LNCaP clone FGC (cell line): ENCODE data around the gene MTFR1L.

Experiments
- DNase-seq: peaks from one replicate; pipeline ENCODE4 v3.0.0-alpha.2; 2011; ENCODE audit warnings: low read depth
- H3K4me3 ChIP-seq: 2 replicates; pipeline ENCODE4 v1.5.1; 2011; ENCODE audit warnings: mild to moderate bottlenecking, low read depth, low read length, control low read depth
- TF ChIP-seq, protein P1 (sequence below): IDR thresholded peaks from 2 replicates; pipeline ENCODE4 v1.5.1; 2012; ENCODE audit warnings: mild to moderate bottlenecking; ENCODE audit not compliant: control insufficient read depth, insufficient read depth; ENCODE audit errors: extremely low read depth

The MTFR1L gene

DNA sequence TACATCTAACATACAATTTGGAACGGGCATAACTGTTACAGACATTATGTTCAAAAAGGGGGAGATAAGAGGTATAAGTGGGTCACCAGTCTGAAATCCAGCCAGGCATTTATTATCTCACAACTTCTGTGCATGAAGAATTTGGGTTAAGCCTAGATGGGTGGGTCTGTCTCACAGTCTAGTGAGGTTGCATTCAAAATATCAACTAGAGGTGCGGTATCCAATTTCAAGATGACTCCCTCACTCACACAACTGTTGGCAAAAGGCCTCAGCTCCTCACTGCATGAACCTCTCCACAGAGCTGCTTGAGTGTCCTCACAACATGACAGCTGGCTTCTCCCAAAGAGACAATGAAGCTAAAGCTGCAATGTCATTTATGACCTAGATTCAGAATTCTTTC is 34.8 kb downstream of the MTFR1L start:
- H3K4me3 ChIP-seq: no peak overlapping the region
- TF ChIP-seq, protein P1, sequence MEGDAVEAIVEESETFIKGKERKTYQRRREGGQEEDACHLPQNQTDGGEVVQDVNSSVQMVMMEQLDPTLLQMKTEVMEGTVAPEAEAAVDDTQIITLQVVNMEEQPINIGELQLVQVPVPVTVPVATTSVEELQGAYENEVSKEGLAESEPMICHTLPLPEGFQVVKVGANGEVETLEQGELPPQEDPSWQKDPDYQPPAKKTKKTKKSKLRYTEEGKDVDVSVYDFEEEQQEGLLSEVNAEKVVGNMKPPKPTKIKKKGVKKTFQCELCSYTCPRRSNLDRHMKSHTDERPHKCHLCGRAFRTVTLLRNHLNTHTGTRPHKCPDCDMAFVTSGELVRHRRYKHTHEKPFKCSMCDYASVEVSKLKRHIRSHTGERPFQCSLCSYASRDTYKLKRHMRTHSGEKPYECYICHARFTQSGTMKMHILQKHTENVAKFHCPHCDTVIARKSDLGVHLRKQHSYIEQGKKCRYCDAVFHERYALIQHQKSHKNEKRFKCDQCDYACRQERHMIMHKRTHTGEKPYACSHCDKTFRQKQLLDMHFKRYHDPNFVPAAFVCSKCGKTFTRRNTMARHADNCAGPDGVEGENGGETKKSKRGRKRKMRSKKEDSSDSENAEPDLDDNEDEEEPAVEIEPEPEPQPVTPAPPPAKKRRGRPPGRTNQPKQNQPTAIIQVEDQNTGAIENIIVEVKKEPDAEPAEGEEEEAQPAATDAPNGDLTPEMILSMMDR: no peak
- no peak for DNase-seq

DNA sequence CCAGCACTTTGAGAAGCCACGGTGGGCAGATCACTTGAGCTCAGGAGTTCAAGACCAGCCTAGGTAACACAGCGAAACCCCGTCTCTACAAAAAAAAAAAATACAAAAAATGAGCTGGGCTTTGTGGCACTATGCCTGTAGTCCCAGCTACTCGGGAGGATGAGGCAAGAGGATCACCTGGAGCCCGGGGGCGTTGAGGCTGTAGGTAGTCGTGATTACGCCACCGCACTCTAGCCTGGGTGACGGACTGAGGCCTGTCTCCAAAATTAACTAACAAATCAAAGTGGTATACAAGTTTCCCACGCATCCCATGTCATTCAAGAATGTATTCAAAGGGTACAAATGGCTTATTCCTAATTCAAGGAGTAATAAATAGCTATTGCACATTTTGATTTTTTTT is 37.1 kb downstream of the MTFR1L start:
- H3K4me3 ChIP-seq: no peak overlapping the region
- TF ChIP-seq, protein P1: no peak
- no peak for DNase-seq

DNA sequence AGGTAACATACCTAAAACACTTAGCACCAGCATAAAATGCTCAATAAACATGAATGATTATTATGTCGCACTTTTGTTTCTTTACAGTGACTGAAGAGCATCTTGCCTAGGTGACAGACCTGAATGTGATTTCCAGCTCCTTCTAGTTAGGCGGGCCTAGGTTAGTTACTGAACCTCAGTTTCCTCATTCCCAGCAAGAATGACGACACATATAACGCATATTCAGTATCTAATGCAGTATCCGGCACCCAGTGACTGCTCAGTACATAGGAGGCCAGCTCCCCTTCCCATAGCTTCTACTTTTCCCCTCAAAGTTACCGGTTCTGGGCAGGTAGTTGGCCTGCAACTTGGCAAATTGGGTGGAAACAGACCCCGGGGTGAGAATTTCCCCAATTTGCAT is 38.7 kb downstream of the MTFR1L start:
- TF ChIP-seq, protein P1: no peak
- DNase-seq: no peak
- H3K4me3 ChIP-seq: peak overlapping the region; percentile 60

DNA sequence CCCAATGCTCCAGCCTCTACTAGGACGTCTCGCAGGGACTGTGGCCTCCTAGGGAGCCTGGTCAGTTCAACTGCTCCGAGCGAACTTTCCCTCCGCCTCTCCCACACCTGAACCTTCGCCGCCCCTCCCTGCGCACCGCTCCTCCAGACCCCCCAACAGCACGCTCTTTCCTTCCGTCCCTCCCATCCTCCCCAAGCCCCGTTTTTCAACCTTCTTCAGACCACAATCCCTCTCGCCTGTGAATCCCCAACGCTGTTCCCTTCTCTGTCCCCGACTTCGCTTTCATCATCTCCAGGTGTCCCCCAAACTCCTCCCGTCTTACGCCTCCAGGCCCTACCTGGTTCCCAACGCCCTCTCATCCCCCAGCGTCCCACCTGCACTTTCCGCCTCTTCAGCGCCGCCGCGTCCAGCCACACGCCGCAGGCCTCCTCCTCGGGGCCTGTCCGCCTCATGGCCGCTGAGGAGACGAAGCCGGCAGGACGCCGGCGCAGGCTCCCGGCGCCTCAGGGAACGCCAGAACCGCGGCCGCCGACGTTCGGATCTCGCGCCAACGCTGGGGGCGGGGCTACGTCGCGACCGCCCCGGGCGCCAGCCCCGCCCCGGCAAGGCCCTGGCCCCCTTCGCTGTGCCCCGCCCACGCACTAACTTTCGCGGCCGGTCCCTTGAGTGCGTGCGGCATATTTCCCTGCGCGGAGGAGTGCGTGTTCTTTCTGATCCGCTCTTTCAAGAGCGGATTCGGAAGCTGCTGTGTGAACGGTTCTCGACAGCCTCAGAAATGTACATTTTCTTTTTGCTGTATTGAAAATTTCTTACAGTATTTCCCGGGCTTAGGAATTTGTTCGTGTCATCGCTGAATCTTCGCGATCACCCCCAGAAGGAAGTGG is 39.4 kb downstream of the MTFR1L start, which contains the start of gene AUNIP:
Gene AUNIP (minus strand): TSS at position 552 of the 884 bp plus-strand sequence. CDS start 100 bp downstream, at position 452.
- H3K4me3 ChIP-seq: peak within 1 kb of the TSS; percentile 60
- TF ChIP-seq, protein P1: no peak
- DNase-seq: no peak

DNA sequence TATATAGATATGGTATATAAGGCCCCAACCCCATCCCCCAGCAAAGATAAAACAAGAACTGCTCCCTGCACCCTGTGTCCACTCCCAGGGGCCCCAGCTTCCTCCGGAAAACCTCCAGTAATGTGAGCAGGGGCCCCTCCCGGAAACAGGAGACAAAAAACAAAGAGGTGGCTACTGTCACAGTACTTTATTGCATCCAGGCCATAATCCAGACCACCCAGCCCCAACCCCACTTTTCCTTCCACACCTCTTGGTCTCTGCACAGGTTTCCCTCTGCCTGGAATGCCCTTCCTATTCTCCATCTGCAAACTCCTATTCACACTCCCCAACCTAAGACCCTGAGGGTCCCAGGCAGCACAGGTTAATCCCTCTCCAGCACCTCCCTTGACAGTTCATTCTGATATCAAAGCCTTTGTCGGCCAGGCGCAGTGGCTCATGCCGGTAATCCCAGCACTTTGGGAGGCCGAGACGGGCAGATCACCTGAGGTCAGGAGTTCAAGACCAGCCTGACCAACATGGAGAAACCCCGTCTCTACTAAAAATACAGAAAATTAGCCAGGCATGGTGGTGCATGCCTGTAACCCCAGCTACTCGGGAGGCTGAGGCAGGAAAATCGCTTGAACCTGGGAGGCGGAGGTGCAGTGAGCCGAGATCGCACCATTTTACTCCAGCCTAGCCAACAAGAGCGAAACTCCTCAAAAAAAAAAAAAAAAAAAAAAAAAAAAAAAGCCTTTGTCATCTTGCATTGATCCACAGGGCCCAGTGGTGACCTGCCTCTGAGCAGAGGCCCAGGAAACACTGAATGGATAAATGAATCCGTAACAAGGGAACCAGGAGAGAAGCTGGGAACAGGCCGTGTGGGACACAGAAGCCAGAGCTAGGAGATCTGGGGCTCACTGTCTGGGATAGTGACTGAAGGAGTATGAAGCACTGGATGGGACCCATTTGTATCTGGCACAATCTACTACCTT is 41.8 kb downstream of the MTFR1L start:
- H3K4me3 ChIP-seq: no peak overlapping the region
- TF ChIP-seq, protein P1: no peak
- no peak for DNase-seq

DNA sequence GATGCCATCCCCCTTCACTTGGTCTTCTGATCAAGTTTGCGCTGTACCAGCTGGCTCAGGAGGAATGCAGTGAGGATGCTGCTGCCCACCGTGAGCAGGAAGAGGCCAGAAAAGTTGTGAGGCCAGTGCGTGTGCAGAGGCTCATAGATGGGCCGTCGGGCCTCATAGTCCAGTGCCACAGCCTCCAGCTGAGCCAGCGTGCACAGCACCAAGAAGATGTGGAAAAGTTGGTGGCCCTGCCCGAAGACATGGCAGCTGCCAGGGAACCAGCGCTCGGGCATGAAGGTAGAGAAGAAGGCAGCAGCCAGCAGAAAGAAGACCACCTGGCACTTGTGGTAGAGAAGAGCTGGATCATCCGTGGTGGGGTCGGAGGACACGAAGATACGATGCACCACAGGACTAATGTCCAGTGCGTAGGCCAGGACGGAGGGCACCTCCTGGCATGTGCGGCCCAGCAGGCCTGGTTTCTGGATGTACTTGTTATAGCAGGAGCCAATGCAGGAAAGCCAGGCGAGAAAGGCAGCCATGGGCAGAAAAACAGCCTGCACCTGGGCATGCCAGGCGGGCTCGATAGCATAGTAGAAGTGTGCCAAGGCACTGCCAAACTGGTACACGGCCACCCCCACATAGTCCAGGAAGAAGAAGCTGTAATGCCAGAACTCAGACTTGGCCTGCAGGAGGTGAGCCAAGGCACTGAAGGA is 43.2 kb downstream of the MTFR1L start:
- H3K4me3 ChIP-seq: no peak overlapping the region
- TF ChIP-seq, protein P1: no peak
- DNase-seq: no peak
